Measurements from ENCODE around the gene ATP2A3.

GRCh38 chr17:3993493-3994220, 29.4 kb upstream of the ATP2A3 start:
- no peak for TF ChIP-seq ELF4 (IDR thresholded peaks at IDR 0.05)
- TF ChIP-seq FOXA1 (IDR thresholded peaks at IDR 0.05) = no peak
- no peak for TF ChIP-seq BHLHE40 (IDR thresholded peaks at IDR 0.05; ENCODE audit: borderline replicate concordance)
- no peak for TF ChIP-seq SUZ12 (IDR thresholded peaks at IDR 0.05)
- no peak for TF ChIP-seq TARDBP (IDR thresholded peaks at IDR 0.05)
- no peak for TF ChIP-seq PKNOX1 (IDR thresholded peaks at IDR 0.05)
- no peak for TF ChIP-seq SP1 (IDR thresholded peaks at IDR 0.05)
- TF ChIP-seq NFRKB (IDR thresholded peaks at IDR 0.05) = no peak
- no peak for TF ChIP-seq FOXM1 (IDR thresholded peaks at IDR 0.05; ENCODE audit: borderline replicate concordance)
- TF ChIP-seq FOXK2 (IDR thresholded peaks at IDR 0.05) = no peak
- TF ChIP-seq CTBP1 (IDR thresholded peaks at IDR 0.05; ENCODE audit: borderline replicate concordance) = no peak
- no peak for TF ChIP-seq ARNT (IDR thresholded peaks at IDR 0.05)
- TF ChIP-seq ZNF384 (IDR thresholded peaks at IDR 0.05) = no peak

Measured in HEK293T (cell line).